HUES48 (cell line): ENCODE data around the gene RALGAPA2.

ENCODE experiments used
- H3K27ac ChIP-seq: one replicate; pipeline ENCODE4 v1.7.0; 2013; ENCODE audit warnings: low read depth, low read length, inconsistent platforms
- H3K27me3 ChIP-seq: 2 replicates; pipeline ENCODE4 v1.6.1; 2013; ENCODE audit warnings: mild to moderate bottlenecking, low read length; ENCODE audit not compliant: control insufficient read depth, insufficient read depth
- H3K36me3 ChIP-seq: 2 replicates; pipeline ENCODE4 v1.6.1; 2013; ENCODE audit warnings: low read length; ENCODE audit not compliant: control insufficient read depth, insufficient read depth
- H3K4me1 ChIP-seq: 2 replicates; pipeline ENCODE4 v1.6.1; 2013; ENCODE audit warnings: mild to moderate bottlenecking, low read length; ENCODE audit not compliant: control insufficient read depth, insufficient read depth
- H3K4me3 ChIP-seq: 2 replicates; pipeline ENCODE4 v1.5.1; 2013; ENCODE audit warnings: mild to moderate bottlenecking, low read depth, low read length
- H3K9ac ChIP-seq: 2 replicates; pipeline ENCODE4 v1.6.1; 2013; ENCODE audit warnings: mild to moderate bottlenecking, low read depth, low read length, moderate library complexity
- H3K9me3 ChIP-seq: 2 replicates; pipeline ENCODE4 v1.6.1; 2013; ENCODE audit warnings: low read length; ENCODE audit not compliant: control insufficient read depth, insufficient read depth

The RALGAPA2 gene

GRCh38 chr20:20472684-20473274, 239.7 kb downstream of the RALGAPA2 start:
- Histone ChIP-seq H3K27ac (no peak overlapping the region), H3K27me3 (no peaks in the 10 kb centered on the region), H3K4me1 (peaks cover 10% of the 10 kb centered on the region), H3K36me3 (no peaks in the 10 kb centered on the region), H3K9ac (no peak overlapping the region), H3K9me3 (no peaks in the 10 kb centered on the region), H3K4me3 (no peak overlapping the region)

GRCh38 chr20:20466341-20466879, 246.0 kb downstream of the RALGAPA2 start:
- H3K27me3 ChIP-seq: no peaks in the 10 kb centered on the region
- H3K27ac ChIP-seq: no peak overlapping the region
- H3K36me3 ChIP-seq: no peaks in the 10 kb centered on the region
- H3K9ac ChIP-seq: no peak overlapping the region
- H3K9me3 ChIP-seq: no peaks in the 10 kb centered on the region
- H3K4me3 ChIP-seq: no peak overlapping the region
- peaks cover 35% of the 10 kb centered on the region for H3K4me1 ChIP-seq

GRCh38 chr20:20465252-20465651, 247.2 kb downstream of the RALGAPA2 start:
- H3K9ac ChIP-seq: no peak overlapping the region
- no peaks in the 10 kb centered on the region for H3K36me3 ChIP-seq
- H3K4me3 ChIP-seq: no peak overlapping the region
- H3K27ac ChIP-seq: peak overlapping the region; percentile 36
- H3K9me3 ChIP-seq: no peaks in the 10 kb centered on the region
- peaks cover 47% of the 10 kb centered on the region for H3K4me1 ChIP-seq
- no peaks in the 10 kb centered on the region for H3K27me3 ChIP-seq

- H3K4me1 ChIP-seq: peaks cover 47% of the 10 kb centered on the region
- H3K9me3 ChIP-seq: no peaks in the 10 kb centered on the region
- peak overlapping the region; percentile 89 for H3K27ac ChIP-seq
- peak overlapping the region; percentile 30 for H3K4me3 ChIP-seq
- H3K36me3 ChIP-seq: no peaks in the 10 kb centered on the region; the same call in 1 of the 2 replicates
- H3K27me3 ChIP-seq: no peaks in the 10 kb centered on the region
- H3K9ac ChIP-seq: no peak overlapping the region
Observed at GRCh38 chr20:20463933-20464374, 248.5 kb downstream of the RALGAPA2 start.

GRCh38 chr20:20462185-20462584, 250.3 kb downstream of the RALGAPA2 start:
- no peaks in the 10 kb centered on the region for H3K9me3 ChIP-seq
- peaks cover 47% of the 10 kb centered on the region for H3K4me1 ChIP-seq
- H3K27ac ChIP-seq: peak overlapping the region; percentile 27
- no peak overlapping the region for H3K9ac ChIP-seq
- no peak overlapping the region for H3K4me3 ChIP-seq
- H3K36me3 ChIP-seq: no peaks in the 10 kb centered on the region; the same call in 1 of the 2 replicates
- H3K27me3 ChIP-seq: no peaks in the 10 kb centered on the region

- Histone ChIP-seq H3K4me1 (peaks cover 47% of the 10 kb centered on the region), H3K9me3 (no peaks in the 10 kb centered on the region), H3K27me3 (no peaks in the 10 kb centered on the region), H3K9ac (no peak overlapping the region), H3K36me3 (no peaks in the 10 kb centered on the region; the same call in 1 of the 2 replicates), H3K27ac (peak overlapping the region; percentile 5), H3K4me3 (no peak overlapping the region)
Observed at GRCh38 chr20:20461551-20461950, 250.9 kb downstream of the RALGAPA2 start.

- Histone ChIP-seq H3K36me3 (no peaks in the 10 kb centered on the region; the same call in none of the 2 replicates), H3K27ac (no peak overlapping the region), H3K4me1 (peaks cover 42% of the 10 kb centered on the region)
Observed at GRCh38 chr20:20459726-20460125, 252.7 kb downstream of the RALGAPA2 start.

GRCh38 chr20:20457392-20458126, 254.9 kb downstream of the RALGAPA2 start:
- no peaks in the 10 kb centered on the region; the same call in none of the 2 replicates for H3K36me3 ChIP-seq
- H3K9ac ChIP-seq: no peak overlapping the region
- H3K27ac ChIP-seq: no peak overlapping the region
- peaks cover 32% of the 10 kb centered on the region for H3K4me1 ChIP-seq
- no peaks in the 10 kb centered on the region for H3K27me3 ChIP-seq
- no peak overlapping the region for H3K4me3 ChIP-seq
- H3K9me3 ChIP-seq: no peaks in the 10 kb centered on the region

More at GRCh38 chr20:20459726-20460125, 252.7 kb downstream of the RALGAPA2 start:
- Histone ChIP-seq H3K4me3 (no peak overlapping the region), H3K27me3 (no peaks in the 10 kb centered on the region), H3K9me3 (no peaks in the 10 kb centered on the region), H3K9ac (no peak overlapping the region)

GRCh38 chr20:20456741-20457140, 255.7 kb downstream of the RALGAPA2 start:
- H3K9me3 ChIP-seq: no peaks in the 10 kb centered on the region
- H3K4me1 ChIP-seq: peaks cover 29% of the 10 kb centered on the region
- no peak overlapping the region for H3K9ac ChIP-seq
- no peak overlapping the region for H3K27ac ChIP-seq
- H3K36me3 ChIP-seq: no peaks in the 10 kb centered on the region; the same call in none of the 2 replicates
- H3K4me3 ChIP-seq: no peak overlapping the region
- H3K27me3 ChIP-seq: no peaks in the 10 kb centered on the region

GRCh38 chr20:20455926-20456325, 256.5 kb downstream of the RALGAPA2 start:
- H3K27ac ChIP-seq: no peak overlapping the region
- no peaks in the 10 kb centered on the region; the same call in none of the 2 replicates for H3K36me3 ChIP-seq
- H3K4me1 ChIP-seq: peaks cover 27% of the 10 kb centered on the region
- H3K27me3 ChIP-seq: no peaks in the 10 kb centered on the region; the same call in 1 of the 2 replicates
- no peak overlapping the region for H3K9ac ChIP-seq
- H3K9me3 ChIP-seq: no peaks in the 10 kb centered on the region
- no peak overlapping the region for H3K4me3 ChIP-seq
